Neuronal stem cell (in vitro differentiated cells): ENCODE measurements around the gene MYO1H.

Experiments
- DNase-seq: peaks from one replicate; pipeline ENCODE4 v3.0.0-alpha.2; 2013; ENCODE audit warnings: low spot score
- H2AFZ ChIP-seq: one replicate; pipeline ENCODE4 v1.6.1; 2013; ENCODE audit warnings: mild to moderate bottlenecking, low read length, inconsistent platforms
- H2AK5ac ChIP-seq: 2 replicates; pipeline ENCODE4 v1.6.1; 2013; ENCODE audit warnings: low read depth, mild to moderate bottlenecking, inconsistent platforms, low read length, moderate library complexity, mixed read lengths
- H2BK120ac ChIP-seq: 2 replicates; pipeline ENCODE4 v1.6.1; 2013; ENCODE audit warnings: low read depth, mild to moderate bottlenecking, inconsistent platforms, low read length, moderate library complexity, mixed read lengths
- H2BK12ac ChIP-seq: one replicate; pipeline ENCODE4 v1.6.1; 2013; ENCODE audit warnings: low read length, inconsistent platforms
- H2BK15ac ChIP-seq: 2 replicates; pipeline ENCODE4 v1.6.1; 2013; ENCODE audit warnings: mild to moderate bottlenecking, low read length, inconsistent platforms, mixed read lengths
- H2BK5ac ChIP-seq: one replicate; pipeline ENCODE4 v1.6.1; 2013; ENCODE audit warnings: inconsistent platforms, mild to moderate bottlenecking, low read length, moderate library complexity
- H3K14ac ChIP-seq: one replicate; pipeline ENCODE4 v1.6.1; 2013; ENCODE audit warnings: low read length, inconsistent platforms
- H3K18ac ChIP-seq: 2 replicates; pipeline ENCODE4 v1.6.1; 2013; ENCODE audit warnings: low read length, inconsistent platforms
- H3K23ac ChIP-seq: 2 replicates; pipeline ENCODE4 v1.6.1; 2013; ENCODE audit warnings: low read depth, mild to moderate bottlenecking, mixed read lengths, low read length, inconsistent platforms; ENCODE audit not compliant: poor library complexity
- H3K27ac ChIP-seq: replicated peaks from 3 replicates; pipeline ENCODE4 v1.5.1; 2013; ENCODE audit warnings: low read length, inconsistent platforms
- H3K27me3 ChIP-seq, 3 experiments: 2 replicates each; pipeline ENCODE4 v1.6.1; 2013; ENCODE audit warnings: low read length in 3 of 3, mild to moderate bottlenecking in 2 of 3, inconsistent platforms in 1 of 3, low read depth in 1 of 3, mixed read lengths in 1 of 3, moderate library complexity in 1 of 3; ENCODE audit not compliant: control insufficient read depth in 3 of 3, insufficient read depth in 3 of 3
- H3K36me3 ChIP-seq, 2 donors: replicated peaks in 1 of 2; 2 replicates each; pipeline ENCODE4 v1.6.1; 2013; ENCODE audit warnings: low read length in 2 of 2; ENCODE audit not compliant: control insufficient read depth in 2 of 2, insufficient read depth in 2 of 2
- H3K4ac ChIP-seq: 2 replicates; pipeline ENCODE4 v1.6.1; 2013; ENCODE audit warnings: inconsistent platforms, mild to moderate bottlenecking, low read length, moderate library complexity
- H3K4me1 ChIP-seq, 2 donors: 1 replicate in 1 of 2; 2 replicates in 1 of 2; pipeline ENCODE4 v1.6.1; 2013; ENCODE audit warnings: low read length in 2 of 2, low read depth in 1 of 2; ENCODE audit not compliant: control insufficient read depth in 2 of 2, insufficient read depth in 1 of 2
- H3K4me2 ChIP-seq: one replicate; pipeline ENCODE4 v1.6.1; 2013; ENCODE audit warnings: mild to moderate bottlenecking, low read length, inconsistent platforms; ENCODE audit not compliant: insufficient read depth, poor library complexity, severe bottlenecking
- H3K4me3 ChIP-seq, 2 donors: 2 replicates each; pipeline ENCODE4 v1.5.1; 2013; ENCODE audit warnings: low read length in 2 of 2, mild to moderate bottlenecking in 2 of 2, inconsistent platforms in 1 of 2, moderate library complexity in 1 of 2
- H3K79me1 ChIP-seq: one replicate; pipeline ENCODE4 v1.6.1; 2013; ENCODE audit warnings: low read depth, mild to moderate bottlenecking, inconsistent platforms, low read length, moderate library complexity
- H3K9ac ChIP-seq: one replicate; pipeline ENCODE4 v1.6.1; 2013; ENCODE audit warnings: mild to moderate bottlenecking, low read depth, low read length, inconsistent platforms; ENCODE audit not compliant: poor library complexity
- H3K9me3 ChIP-seq, 2 donors: replicated peaks in 1 of 2; 2 replicates each; pipeline versions ENCODE3 to v1.6.1; 2013; ENCODE audit warnings: low read length in 2 of 2, mild to moderate bottlenecking in 2 of 2, inconsistent platforms in 1 of 2, low read depth in 1 of 2, mixed read lengths in 1 of 2, moderate library complexity in 1 of 2; ENCODE audit not compliant: control insufficient read depth in 2 of 2, insufficient read depth in 1 of 2
- H4K8ac ChIP-seq: one replicate; pipeline ENCODE4 v1.6.1; 2013; ENCODE audit warnings: low read depth, mild to moderate bottlenecking, inconsistent platforms, low read length, moderate library complexity
- H4K91ac ChIP-seq: one replicate; pipeline ENCODE4 v1.6.1; 2013; ENCODE audit warnings: low read length, low read depth, mild to moderate bottlenecking, inconsistent platforms; ENCODE audit not compliant: poor library complexity
- WGBS, 2 donors: extraction: QIAGEN DNeasy Blood & Tissue Kit; methylation state at CpG; one replicate each; pipeline ENCODE4 v1.1.7; 2013; ENCODE audit warnings: missing lambda C conversion rate in 2 of 2, mixed read lengths in 1 of 2; ENCODE audit not compliant: insufficient read length in 2 of 2, insufficient replicate concordance in 1 of 2; ENCODE audit errors: extremely low coverage in 2 of 2; 5-methylcytosine and 5-hydroxymethylcytosine counted together

MYO1H gene

GRCh38 chr12:109430244-109430643 is 82.5 kb downstream of the MYO1H start:
- no peak overlapping the region for H2AFZ ChIP-seq
- H3K4ac ChIP-seq, result no peak overlapping the region
- no peaks in the 10 kb centered on the region for H3K36me3 ChIP-seq
- no peaks in the 10 kb centered on the region for H3K27me3 ChIP-seq
- H4K8ac ChIP-seq, result no peak overlapping the region
- H4K91ac ChIP-seq, result no peak overlapping the region
- H2BK120ac ChIP-seq, result no peak overlapping the region
- H3K14ac ChIP-seq, result no peak overlapping the region
- no peak overlapping the region for H3K4me2 ChIP-seq
- no CpG with 5 or more reads among the region's 6 CpGs for WGBS, 2 donors
- no peak overlapping the region for H3K23ac ChIP-seq
- no peak overlapping the region for H2BK5ac ChIP-seq
- no peak overlapping the region for H2BK12ac ChIP-seq
- H3K27ac ChIP-seq, result no peak overlapping the region
- no peak overlapping the region for H2AK5ac ChIP-seq
- no peaks in the 10 kb centered on the region for H3K79me1 ChIP-seq
- no peak overlapping the region for H3K18ac ChIP-seq
- H2BK15ac ChIP-seq, result no peak overlapping the region
- no peak overlapping the region for H3K9ac ChIP-seq
- no peaks in the 10 kb centered on the region for H3K4me1 ChIP-seq
- peaks cover 0 to 8% of the 10 kb centered on the region in 2 donors for H3K9me3 ChIP-seq
- no peak for DNase-seq
- H3K4me3 ChIP-seq, result no peak overlapping the region

DNA sequence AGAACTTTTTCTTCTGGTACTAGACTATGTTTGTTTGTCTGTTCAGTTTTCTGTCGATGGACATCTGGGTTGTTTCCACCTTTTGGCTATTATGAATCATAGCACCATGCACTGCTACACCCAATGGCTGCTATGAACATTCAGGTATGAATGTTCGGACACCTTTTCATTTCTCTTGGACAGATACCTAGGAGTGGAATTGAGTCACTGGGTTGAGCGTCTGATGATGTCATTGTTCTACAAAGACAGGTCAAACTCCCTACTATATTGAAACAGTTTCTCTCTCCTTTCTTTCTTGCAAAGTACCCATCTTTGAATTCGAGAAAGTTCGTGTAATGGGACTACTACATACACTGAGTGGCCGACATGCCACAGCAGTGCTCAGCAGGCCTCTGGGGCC is 84.7 kb downstream of the MYO1H start:
- H3K4me2 ChIP-seq, result no peak overlapping the region
- no peaks in the 10 kb centered on the region for H3K36me3 ChIP-seq
- no peaks in the 10 kb centered on the region for H3K27me3 ChIP-seq
- no peak overlapping the region for H2BK15ac ChIP-seq
- H2AFZ ChIP-seq, result peak overlapping the region; percentile 4
- H3K9ac ChIP-seq, result no peak overlapping the region
- H3K79me1 ChIP-seq, result no peaks in the 10 kb centered on the region
- H4K8ac ChIP-seq, result no peak overlapping the region
- H3K14ac ChIP-seq, result no peak overlapping the region
- no peak for DNase-seq
- H3K4me1 ChIP-seq, result no peaks in the 10 kb centered on the region
- H2BK120ac ChIP-seq, result no peak overlapping the region
- no peak overlapping the region for H2AK5ac ChIP-seq
- H4K91ac ChIP-seq, result no peak overlapping the region
- H3K4ac ChIP-seq, result no peak overlapping the region
- H2BK12ac ChIP-seq, result no peak overlapping the region
- H3K23ac ChIP-seq, result no peak overlapping the region
- no peak overlapping the region for H3K18ac ChIP-seq
- H3K27ac ChIP-seq, result no peak overlapping the region
- H3K9me3 ChIP-seq, result peaks cover 0 to 8% of the 10 kb centered on the region in 2 donors
- no CpG with 5 or more reads among the region's 6 CpGs for WGBS, 2 donors
- no peak overlapping the region for H2BK5ac ChIP-seq
- no peak overlapping the region for H3K4me3 ChIP-seq

DNA sequence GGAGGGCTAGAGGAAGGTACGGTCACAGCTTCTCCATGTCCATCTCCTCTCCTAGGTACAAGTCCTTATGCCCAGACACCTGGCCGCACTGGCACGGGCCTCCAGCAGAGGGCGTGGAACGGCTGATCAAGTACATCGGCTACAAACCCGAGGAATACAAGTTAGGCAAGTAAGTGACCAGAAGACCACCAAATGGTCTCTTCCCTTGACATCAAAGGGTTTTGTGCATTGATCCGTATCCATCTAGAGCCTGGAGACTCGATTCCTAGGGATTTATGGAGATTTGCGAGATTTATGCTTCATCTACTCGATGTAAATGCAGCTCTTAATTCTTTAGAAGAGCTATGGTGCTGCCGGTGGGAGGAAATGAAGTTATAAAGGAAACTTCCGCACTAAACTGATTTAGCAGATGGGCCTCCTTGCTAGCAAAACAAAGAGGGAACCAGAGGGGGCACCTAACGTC is 85.2 kb downstream of the MYO1H start:
- H3K4me2 ChIP-seq, result no peak overlapping the region
- peaks cover 0 to 8% of the 10 kb centered on the region in 2 donors for H3K9me3 ChIP-seq
- no peaks in the 10 kb centered on the region for H3K27me3 ChIP-seq
- H4K91ac ChIP-seq, result no peak overlapping the region
- H3K4ac ChIP-seq, result no peak overlapping the region
- no peak overlapping the region for H3K14ac ChIP-seq
- H3K27ac ChIP-seq, result no peak overlapping the region
- no peak overlapping the region for H2BK12ac ChIP-seq
- H2BK120ac ChIP-seq, result no peak overlapping the region
- no peak overlapping the region for H3K23ac ChIP-seq
- no peak overlapping the region for H3K9ac ChIP-seq
- H3K79me1 ChIP-seq, result no peaks in the 10 kb centered on the region
- H2BK5ac ChIP-seq, result no peak overlapping the region
- no CpG with 5 or more reads among the region's 14 CpGs for WGBS, 2 donors
- no peak overlapping the region for H2BK15ac ChIP-seq
- no peak overlapping the region for H3K4me3 ChIP-seq
- H4K8ac ChIP-seq, result no peak overlapping the region
- H2AK5ac ChIP-seq, result no peak overlapping the region
- peak overlapping the region; percentile 4 for H2AFZ ChIP-seq
- no peak overlapping the region for H3K18ac ChIP-seq
- no peaks in the 10 kb centered on the region for H3K36me3 ChIP-seq
- DNase-seq, result peak; percentile 52
- no peaks in the 10 kb centered on the region for H3K4me1 ChIP-seq

- no peak for DNase-seq
- H3K79me1 ChIP-seq, result no peaks in the 10 kb centered on the region
- no peak overlapping the region for H3K14ac ChIP-seq
- peak overlapping the region; percentile 4 for H2AFZ ChIP-seq
- no peaks in the 10 kb centered on the region for H3K27me3 ChIP-seq
- no peak overlapping the region for H3K4ac ChIP-seq
- H3K18ac ChIP-seq, result no peak overlapping the region
- H2AK5ac ChIP-seq, result no peak overlapping the region
- H3K23ac ChIP-seq, result no peak overlapping the region
- no peak overlapping the region for H4K8ac ChIP-seq
- H4K91ac ChIP-seq, result no peak overlapping the region
- no peak overlapping the region for H2BK5ac ChIP-seq
- no peak overlapping the region for H3K4me2 ChIP-seq
- H2BK120ac ChIP-seq, result no peak overlapping the region
- H3K9me3 ChIP-seq, result peaks cover 0 to 8% of the 10 kb centered on the region in 2 donors
- no peaks in the 10 kb centered on the region for H3K4me1 ChIP-seq
- WGBS, 2 donors, result no CpG with 5 or more reads among the region's 4 CpGs
- no peak overlapping the region for H3K4me3 ChIP-seq
- H2BK15ac ChIP-seq, result no peak overlapping the region
- H3K27ac ChIP-seq, result no peak overlapping the region
- no peak overlapping the region for H3K9ac ChIP-seq
- H2BK12ac ChIP-seq, result no peak overlapping the region
- H3K36me3 ChIP-seq, result no peaks in the 10 kb centered on the region
Observed at GRCh38 chr12:109433618-109434017, 85.9 kb downstream of the MYO1H start.
